Activated CD4-positive, alpha-beta T cell treated with anti-CD3 and anti-CD28 coated beads for 24 hours (primary cell): Measurements from ENCODE around the gene RNFT1.
A peak's percentile ranks its signal among the peaks of the same experiment; 100 is the strongest.
"Not testable (repeated sequence)": the region's sequence is repeated elsewhere in the genome, so short reads cannot be mapped to it uniquely, and the experiment has no call there.

Experiments used
- DNase-seq, 2 donors: peaks; one replicate each; pipeline ENCODE4 v3.0.0-alpha.2; 2020; ENCODE audit warnings: low read depth in 2 of 2

RNFT1 gene

GRCh38 chr17:59930121-59930520 lies 34.4 kb downstream of the RNFT1 start:
- DNase-seq, result not testable (repeated sequence)

GRCh38 chr17:59920637-59921036 lies 43.9 kb downstream of the RNFT1 start:
- DNase-seq, result not testable (repeated sequence)

GRCh38 chr17:59916446-59916845 lies 48.1 kb downstream of the RNFT1 start:
- no peak for DNase-seq

- peak in 1 of 2 donors; percentile 17 for DNase-seq
Observed at GRCh38 chr17:59914274-59914854, 50.2 kb downstream of the RNFT1 start.

GRCh38 chr17:59907467-59907866 lies 57.1 kb downstream of the RNFT1 start:
- no peak for DNase-seq

- DNase-seq, result no peak
Observed at GRCh38 chr17:59903455-59903854, 61.1 kb downstream of the RNFT1 start.
